Mucosa of gallbladder (tissue), 1 donor: Measurements from ENCODE around the gene CATSPERB. TPM values are rescaled to one million over a fixed set of nuclear protein-coding genes. Genes with fewer than 3 reads are reported as not detected.
"Not testable (repeated sequence)": the region's sequence is repeated elsewhere in the genome, so short reads cannot be mapped to it uniquely, and the experiment has no call there.

Source experiments
- DNase-seq: peaks from one replicate; pipeline ENCODE4 v3.0.0-alpha.2; 2020; ENCODE audit warnings: low spot score
- total RNA-seq: library from RNA; stranded (reverse); gene quantifications from one replicate; pipeline ENCODE4 v1.2.1, GENCODE V29; 2021
- donor health status: DM: no; HTN: no; CAD: no.

CATSPERB gene
- total RNA-seq, 1 donor from 2014 or later = 10.5 TPM

GRCh38 chr14:91732439-91732838 lies 553 bp upstream of the CATSPERB start:
- no peak for DNase-seq

- no peak for DNase-seq
Observed at GRCh38 chr14:91731018-91731417, 868 bp downstream of the CATSPERB start.

DNA sequence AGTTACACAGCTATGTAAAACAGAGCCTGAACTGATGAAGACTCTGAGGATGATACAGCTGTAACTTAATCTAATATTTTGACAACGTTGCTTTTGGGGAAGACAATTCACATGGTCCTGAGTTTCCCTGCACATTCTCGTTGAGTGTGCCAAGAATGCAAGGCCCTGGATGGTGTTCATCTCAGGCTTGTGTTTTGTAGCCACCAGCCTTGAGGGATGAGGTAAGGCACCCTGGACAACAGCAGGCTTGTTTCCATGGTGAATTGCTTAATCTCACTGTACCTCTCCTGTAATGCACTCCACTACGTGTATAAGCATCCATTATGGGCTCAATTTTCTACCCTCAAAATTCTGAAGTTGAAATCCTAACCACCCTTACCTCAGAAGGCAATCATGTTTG lies 2.1 kb downstream of the CATSPERB start:
- no peak for DNase-seq

- no peak for DNase-seq
Observed at GRCh38 chr14:91728616-91729183, 3.2 kb downstream of the CATSPERB start.

GRCh38 chr14:91727121-91727520 lies 4.8 kb downstream of the CATSPERB start:
- no peak for DNase-seq

- DNase-seq = no peak
Observed at GRCh38 chr14:91723501-91723900, 8.4 kb downstream of the CATSPERB start.

GRCh38 chr14:91722386-91722785 lies 9.5 kb downstream of the CATSPERB start:
- DNase-seq = no peak

- no peak for DNase-seq
Observed at GRCh38 chr14:91719839-91720238, 12.0 kb downstream of the CATSPERB start.

GRCh38 chr14:91716999-91717398 lies 14.9 kb downstream of the CATSPERB start:
- no peak for DNase-seq

DNA sequence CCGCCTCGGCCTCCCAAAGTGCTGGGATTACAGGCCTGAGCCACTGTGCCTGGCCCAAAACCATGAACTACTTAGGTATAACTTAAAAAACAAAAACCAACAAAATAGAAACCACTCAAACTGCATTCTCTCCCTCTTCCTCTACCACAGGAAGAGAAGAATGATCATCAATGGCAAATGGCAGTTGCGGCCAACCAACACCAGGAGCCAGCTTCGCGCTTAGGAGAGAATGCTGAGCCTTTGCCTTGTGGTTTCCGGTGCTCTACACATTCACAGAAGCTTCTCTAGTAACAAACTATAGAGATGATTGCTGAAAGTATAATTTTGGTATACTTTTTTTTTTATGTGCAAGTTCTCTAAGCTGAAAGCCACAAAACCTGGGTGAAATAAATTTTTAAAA lies 17.1 kb downstream of the CATSPERB start:
- no peak for DNase-seq

- no peak for DNase-seq
Observed at GRCh38 chr14:91708795-91709194, 23.1 kb downstream of the CATSPERB start.

DNA sequence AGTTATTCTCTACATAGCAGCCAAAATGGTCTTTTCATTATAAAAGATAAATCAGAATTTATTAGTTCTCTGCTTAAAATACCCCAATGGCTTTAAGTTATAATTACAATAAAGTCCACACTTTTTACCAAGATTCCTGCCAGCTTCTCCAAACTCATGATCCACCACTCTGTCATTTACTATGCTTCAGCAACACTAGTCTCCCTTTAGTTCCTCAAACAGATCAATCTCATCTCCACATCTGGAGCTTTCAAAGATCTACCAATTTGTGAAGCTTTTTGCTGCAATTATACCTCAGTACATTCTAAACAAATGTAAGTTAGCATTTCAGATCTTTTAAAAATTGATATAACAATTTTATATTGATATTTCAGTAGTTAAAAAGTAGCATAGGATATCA lies 24.9 kb downstream of the CATSPERB start:
- no peak for DNase-seq

DNA sequence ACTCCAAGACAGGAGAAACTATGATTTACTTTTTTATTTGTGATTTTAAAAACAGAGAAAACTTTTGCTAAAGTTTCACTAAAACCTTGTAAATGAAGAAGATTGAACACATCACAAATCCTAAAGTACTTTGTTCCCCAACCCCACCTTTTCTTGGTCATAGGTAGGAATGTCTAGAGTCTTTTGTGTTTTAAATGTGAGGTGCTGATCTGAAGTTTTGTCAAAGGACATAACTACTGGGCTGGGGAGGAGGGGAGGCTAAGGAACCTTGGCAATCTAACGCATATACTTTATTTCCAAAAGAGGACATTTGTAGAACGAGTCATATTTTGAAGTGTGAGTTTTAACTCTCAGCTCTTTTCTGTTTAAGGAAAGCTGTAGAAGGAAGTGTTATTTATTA lies 37.2 kb downstream of the CATSPERB start:
- DNase-seq = no peak

GRCh38 chr14:91693346-91693745 lies 38.5 kb downstream of the CATSPERB start:
- DNase-seq = peak; percentile 41

GRCh38 chr14:91692075-91692474 lies 39.8 kb downstream of the CATSPERB start:
- DNase-seq = no peak

GRCh38 chr14:91689608-91690007 lies 42.3 kb downstream of the CATSPERB start:
- DNase-seq = no peak

DNA sequence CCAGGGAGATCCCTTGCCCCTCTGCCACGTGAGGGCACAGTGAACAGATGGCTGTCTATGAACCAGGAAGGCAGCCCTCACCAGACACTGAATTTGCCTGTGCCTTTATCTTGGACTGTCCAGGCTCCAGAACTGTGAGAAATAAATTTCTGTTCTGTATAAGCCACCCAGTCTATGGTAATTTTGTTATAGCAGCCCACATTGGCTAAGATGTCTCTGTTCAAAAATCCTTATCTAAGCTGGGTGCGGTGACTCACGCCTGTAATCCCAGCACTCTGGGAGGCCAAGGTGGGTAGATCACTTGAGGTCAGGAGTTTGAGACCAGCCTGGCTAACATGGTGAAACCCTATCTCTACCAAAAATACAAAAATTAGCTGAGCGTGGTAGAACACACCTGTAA lies 44.5 kb downstream of the CATSPERB start:
- not testable (repeated sequence) for DNase-seq

DNA sequence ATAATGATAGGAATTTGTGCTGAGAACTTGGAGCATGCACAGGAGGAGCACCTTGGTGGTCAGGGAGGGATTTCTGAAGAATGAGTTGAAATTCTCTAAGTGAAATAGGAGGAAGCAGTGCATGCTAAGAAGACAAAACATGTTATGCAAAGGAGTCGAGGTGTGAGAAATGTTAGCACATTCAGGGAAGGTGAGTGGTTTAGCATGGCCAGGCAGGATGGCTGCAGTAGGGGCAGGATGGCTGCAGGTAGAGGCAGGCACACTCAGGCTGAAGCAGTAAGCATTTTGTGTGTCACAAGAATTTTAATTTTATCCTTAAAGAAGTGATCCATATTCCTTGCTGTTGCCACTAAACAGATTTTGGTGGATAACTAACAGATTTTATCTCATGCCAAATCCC lies 46.3 kb downstream of the CATSPERB start:
- DNase-seq = no peak

- DNase-seq = no peak
Observed at GRCh38 chr14:91681893-91682563, 49.9 kb downstream of the CATSPERB start.

DNA sequence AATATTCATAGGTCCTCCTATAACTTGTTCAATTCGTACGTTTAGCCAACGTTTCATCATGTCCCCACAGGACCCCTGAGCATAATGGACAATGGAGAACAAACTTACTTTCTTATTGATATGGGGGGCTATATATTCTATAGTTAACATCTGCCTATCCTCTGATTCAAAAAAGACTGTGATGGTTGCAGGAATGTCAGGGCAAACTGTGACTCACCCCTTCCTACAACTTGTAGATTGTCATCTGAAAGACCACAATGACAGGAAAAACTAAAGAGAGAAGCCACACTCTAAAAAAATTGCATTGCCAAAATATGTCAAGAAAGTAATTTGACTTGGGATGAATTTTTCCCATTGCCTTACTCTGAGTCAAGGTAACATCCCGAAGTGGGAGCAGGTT lies 50.8 kb downstream of the CATSPERB start:
- no peak for DNase-seq

- no peak for DNase-seq
Observed at GRCh38 chr14:91679273-91679672, 52.6 kb downstream of the CATSPERB start.

DNA sequence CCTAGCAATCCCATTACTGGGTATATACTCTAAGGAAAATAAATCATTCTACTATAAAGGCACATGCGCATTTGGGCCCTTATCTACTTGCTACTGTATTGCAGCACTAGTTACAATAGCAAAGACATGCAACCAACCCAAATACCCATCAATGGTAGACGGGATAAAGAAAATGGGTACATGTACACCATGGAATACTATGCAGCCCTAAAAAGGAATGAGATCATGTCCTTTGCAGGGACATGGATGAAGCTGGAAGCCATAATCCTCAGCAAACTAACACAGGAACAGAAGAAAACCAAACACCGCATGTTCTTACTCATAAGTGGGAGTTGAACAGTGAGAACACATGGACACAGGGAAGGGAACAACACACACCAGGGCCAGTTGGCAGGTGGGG lies 54.2 kb downstream of the CATSPERB start:
- not testable (repeated sequence) for DNase-seq

GRCh38 chr14:91674911-91675310 lies 57.0 kb downstream of the CATSPERB start:
- DNase-seq = no peak

GRCh38 chr14:91669867-91670266 lies 62.0 kb downstream of the CATSPERB start:
- DNase-seq = no peak
